Tibial nerve (tissue), 4 donors: ENCODE measurements around the gene EFCAB7. TPM values are rescaled to one million over a fixed set of nuclear protein-coding genes. Genes with fewer than 3 reads are reported as not detected.

Experiments used
- DNase-seq, 2 donors: peaks; one replicate each; pipeline ENCODE4 v3.0.0-alpha.2; 2019; ENCODE audit warnings: low spot score in 2 of 2
- H3K27ac ChIP-seq, 4 donors: fragments of 200-600 bp; sonication (generic) in 3 of 4; one replicate each; pipeline ENCODE4 v1.5.1; 2017 to 2019; ENCODE audit warnings: mild to moderate bottlenecking in 1 of 4
- H3K27me3 ChIP-seq, 2 donors: fragments of 200-600 bp; sonication (generic) in 1 of 2; one replicate each; pipeline versions ENCODE4 v1.5.1 to v1.6.0; 2017 to 2019
- H3K36me3 ChIP-seq, 3 donors: fragments of 200-600 bp; sonication (generic); one replicate each; pipeline ENCODE4 v1.5.1; 2018 to 2019
- H3K4me1 ChIP-seq, 4 donors: fragments of 200-600 bp; sonication (generic) in 3 of 4; one replicate each; pipeline ENCODE4 v1.5.1; 2017 to 2019
- H3K4me3 ChIP-seq, 4 donors: fragments of 200-600 bp; sonication (generic) in 3 of 4; one replicate each; pipeline ENCODE4 v1.5.1; 2017 to 2019; ENCODE audit warnings: mild to moderate bottlenecking in 1 of 4, moderate library complexity in 1 of 4
- H3K9me3 ChIP-seq, 4 donors: fragments of 200-600 bp; sonication (generic) in 3 of 4; one replicate each; pipeline ENCODE4 v1.5.1; 2017 to 2019
- EP300 ChIP-seq, 2 donors: sonication (generic); formaldehyde crosslinking; IDR thresholded peaks; one replicate each; pipeline ENCODE4 v1.6.1; 2017; ENCODE audit warnings: antibody characterized with exemption in 2 of 2, mild to moderate bottlenecking in 1 of 2
- POLR2A ChIP-seq, 2 donors: fragments of 450-650 bp; IDR thresholded peaks; one replicate each; pipeline ENCODE4 v1.6.1; 2017; ENCODE audit warnings: antibody characterized with exemption in 2 of 2, mild to moderate bottlenecking in 2 of 2, moderate library complexity in 2 of 2
- WGBS, 2 donors: methylation state at CpG; one replicate each; pipeline ENCODE4 v1.1.5; 2018; 5-methylcytosine and 5-hydroxymethylcytosine counted together
- total RNA-seq, 4 donors: library from RNA; depleted of rRNA; stranded (reverse); fragments of >200 nt; gene quantifications; one replicate each; pipeline ENCODE4 v1.1.0, GENCODE V29; 2016
- TF ChIP-seq, protein P1 (sequence below), 5 experiments: fragments of 200-600 bp in 3 of 5; fragments of 450-650 bp in 2 of 5; sonication (generic) in 3 of 5; IDR thresholded peaks; one replicate each; pipeline ENCODE4 v1.5.1; 2016 to 2019; ENCODE audit warnings: antibody characterized with exemption in 5 of 5, mild to moderate bottlenecking in 3 of 5, moderate library complexity in 2 of 5

The EFCAB7 gene
- total RNA-seq, 4 donors from 2014 or later = 8.2 to 12.2 (median 10.2) TPM

DNA sequence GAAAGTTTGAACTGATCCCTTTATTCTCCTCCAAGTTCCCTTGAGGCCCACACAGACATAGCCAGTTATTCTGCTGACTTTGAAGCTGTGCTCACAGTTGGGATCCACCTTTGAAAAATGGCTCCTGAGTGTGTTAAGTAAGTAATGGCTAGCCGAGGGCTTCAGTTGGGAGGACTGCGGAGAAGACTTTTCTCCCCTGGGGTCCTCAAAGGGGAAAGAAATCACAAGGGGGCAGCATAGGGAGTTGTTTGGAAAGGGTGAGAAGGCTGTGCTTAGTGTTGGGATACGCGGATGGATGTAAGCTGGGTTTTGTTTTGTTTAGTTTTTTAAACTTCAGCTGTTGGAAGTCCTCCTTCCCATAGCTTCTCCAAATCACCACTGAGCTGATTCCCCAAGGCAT lies 78.1 kb downstream of the EFCAB7 start:
- DNase-seq = no peak
- WGBS, 2 donors = 81 to 84% methylated on average over 4 of the region's 4 CpGs
- no peak overlapping the region for H3K4me3 ChIP-seq
- no peaks in the 10 kb centered on the region for H3K4me1 ChIP-seq
- H3K9me3 ChIP-seq = no peaks in the 10 kb centered on the region
- no peak overlapping the region for H3K27ac ChIP-seq
- no peaks in the 10 kb centered on the region for H3K36me3 ChIP-seq
- TF ChIP-seq, protein P1, sequence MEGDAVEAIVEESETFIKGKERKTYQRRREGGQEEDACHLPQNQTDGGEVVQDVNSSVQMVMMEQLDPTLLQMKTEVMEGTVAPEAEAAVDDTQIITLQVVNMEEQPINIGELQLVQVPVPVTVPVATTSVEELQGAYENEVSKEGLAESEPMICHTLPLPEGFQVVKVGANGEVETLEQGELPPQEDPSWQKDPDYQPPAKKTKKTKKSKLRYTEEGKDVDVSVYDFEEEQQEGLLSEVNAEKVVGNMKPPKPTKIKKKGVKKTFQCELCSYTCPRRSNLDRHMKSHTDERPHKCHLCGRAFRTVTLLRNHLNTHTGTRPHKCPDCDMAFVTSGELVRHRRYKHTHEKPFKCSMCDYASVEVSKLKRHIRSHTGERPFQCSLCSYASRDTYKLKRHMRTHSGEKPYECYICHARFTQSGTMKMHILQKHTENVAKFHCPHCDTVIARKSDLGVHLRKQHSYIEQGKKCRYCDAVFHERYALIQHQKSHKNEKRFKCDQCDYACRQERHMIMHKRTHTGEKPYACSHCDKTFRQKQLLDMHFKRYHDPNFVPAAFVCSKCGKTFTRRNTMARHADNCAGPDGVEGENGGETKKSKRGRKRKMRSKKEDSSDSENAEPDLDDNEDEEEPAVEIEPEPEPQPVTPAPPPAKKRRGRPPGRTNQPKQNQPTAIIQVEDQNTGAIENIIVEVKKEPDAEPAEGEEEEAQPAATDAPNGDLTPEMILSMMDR (IDR thresholded peaks at IDR 0.05) = no peak
- TF ChIP-seq EP300 (IDR thresholded peaks at IDR 0.05) (no peak), POLR2A (IDR thresholded peaks at IDR 0.05) (no peak)
- no peaks in the 10 kb centered on the region for H3K27me3 ChIP-seq

DNA sequence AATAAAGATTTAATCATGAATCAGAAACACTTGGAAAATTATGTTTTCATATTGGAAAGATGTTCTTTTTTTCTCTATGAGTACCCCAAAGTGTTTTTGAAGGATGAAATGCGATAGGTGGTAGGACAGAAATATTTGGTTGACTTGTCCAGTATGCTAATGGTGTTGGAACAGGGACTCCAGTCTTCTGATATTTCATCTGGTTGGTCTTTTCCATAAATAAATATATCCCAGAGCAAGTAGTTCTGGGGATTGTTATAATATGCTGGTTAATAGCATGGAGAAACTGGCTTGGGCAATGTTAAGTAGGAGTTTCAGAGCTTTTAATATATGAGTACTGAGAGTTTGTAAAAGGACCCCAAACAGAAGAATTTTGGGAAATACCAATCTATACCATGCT lies 78.6 kb downstream of the EFCAB7 start:
- WGBS, 2 donors = 96 to 100% methylated on average over 1 of the region's 1 CpG
- DNase-seq = no peak
- no peak overlapping the region for H3K27ac ChIP-seq
- no peaks in the 10 kb centered on the region for H3K9me3 ChIP-seq
- no peaks in the 10 kb centered on the region for H3K27me3 ChIP-seq
- no peak overlapping the region for H3K4me3 ChIP-seq
- H3K4me1 ChIP-seq = no peaks in the 10 kb centered on the region
- H3K36me3 ChIP-seq = no peaks in the 10 kb centered on the region
- TF ChIP-seq, protein P1 (IDR thresholded peaks at IDR 0.05) = no peak
- TF ChIP-seq POLR2A (IDR thresholded peaks at IDR 0.05) (no peak), EP300 (IDR thresholded peaks at IDR 0.05) (no peak)

GRCh38 chr1:63602629-63603028 lies 79.3 kb downstream of the EFCAB7 start:
- TF ChIP-seq EP300 (IDR thresholded peaks at IDR 0.05) (no peak), POLR2A (IDR thresholded peaks at IDR 0.05) (no peak)
- TF ChIP-seq, protein P1 (IDR thresholded peaks at IDR 0.05) = no peak
- DNase-seq = no peak
- no peak overlapping the region for H3K4me3 ChIP-seq

GRCh38 chr1:63603810-63604209 lies 80.5 kb downstream of the EFCAB7 start:
- no peaks in the 10 kb centered on the region for H3K27me3 ChIP-seq
- H3K9me3 ChIP-seq = no peaks in the 10 kb centered on the region
- no peaks in the 10 kb centered on the region for H3K36me3 ChIP-seq
- no peak for DNase-seq
- H3K4me3 ChIP-seq = no peak overlapping the region
- H3K27ac ChIP-seq = no peak overlapping the region
- TF ChIP-seq EP300 (IDR thresholded peaks at IDR 0.05) = no peak
- TF ChIP-seq, protein P1 (IDR thresholded peaks at IDR 0.05) = no peak
- TF ChIP-seq POLR2A (IDR thresholded peaks at IDR 0.05) = no peak
- H3K4me1 ChIP-seq = no peaks in the 10 kb centered on the region
- WGBS, 2 donors = 94 to 97% methylated on average over 3 of the region's 3 CpGs

More at GRCh38 chr1:63602629-63603028, 79.3 kb downstream of the EFCAB7 start:
- H3K27me3 ChIP-seq = no peaks in the 10 kb centered on the region
- H3K27ac ChIP-seq = no peak overlapping the region
- no peaks in the 10 kb centered on the region for H3K9me3 ChIP-seq
- WGBS, 2 donors = 77 to 89% methylated on average over 5 of the region's 5 CpGs
- H3K4me1 ChIP-seq = no peaks in the 10 kb centered on the region
- H3K36me3 ChIP-seq = no peaks in the 10 kb centered on the region

GRCh38 chr1:63607322-63607721 lies 84.0 kb downstream of the EFCAB7 start:
- no peak for TF ChIP-seq EP300 (IDR thresholded peaks at IDR 0.05)
- TF ChIP-seq, protein P1 (IDR thresholded peaks at IDR 0.05) = no peak
- no peak for TF ChIP-seq POLR2A (IDR thresholded peaks at IDR 0.05)
- no peak overlapping the region for H3K4me3 ChIP-seq
- H3K27ac ChIP-seq = no peak overlapping the region
- no peak for DNase-seq
- no peaks in the 10 kb centered on the region for H3K36me3 ChIP-seq
- WGBS, 2 donors = 94 to 95% methylated on average over 7 of the region's 7 CpGs
- no peaks in the 10 kb centered on the region for H3K27me3 ChIP-seq
- no peaks in the 10 kb centered on the region for H3K9me3 ChIP-seq
- peaks cover 0 to 6% (median 0%) of the 10 kb centered on the region in 4 donors for H3K4me1 ChIP-seq
